ENCODE data around the gene MAP3K5. TPM values are rescaled to one million over a fixed set of nuclear protein-coding genes. Genes with fewer than 3 reads are reported as not detected.

MAP3K5 gene
- polyA plus RNA-seq, 1 experiment = 2.5 TPM

DNA sequence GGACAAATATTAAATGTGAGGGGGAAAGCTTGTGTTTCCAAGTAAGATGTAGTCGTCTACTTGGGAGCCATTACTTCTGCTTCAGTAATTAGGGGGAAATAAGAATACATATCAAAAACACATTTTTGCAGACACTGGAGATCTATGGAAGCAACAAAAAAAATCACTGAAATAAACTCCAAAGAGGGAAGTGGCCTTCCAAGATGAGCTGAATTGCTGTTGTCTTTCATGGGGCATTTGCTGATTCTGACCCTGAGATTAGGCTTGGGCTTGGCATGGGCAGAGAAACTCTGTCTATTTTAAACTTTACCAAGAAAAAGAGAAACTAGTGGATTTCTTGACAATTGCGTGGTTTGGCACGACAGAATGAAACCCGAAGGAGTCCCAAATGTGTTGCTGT lies 120.1 kb downstream of the MAP3K5 start:
- ChIA-PET CTCF (interaction anchor here (2.0 kb wide), 1 partner anchor 28 kb away, joined by 4 read pairs; no protein-coding TSS in a partner anchor), POLR2A (no interaction called here)
- H3K36me3 ChIP-seq (ENCODE audit: control insufficient read depth, insufficient read depth, low read length) = no peaks in the 10 kb centered on the region
- no peak overlapping the region for H3K4me3 ChIP-seq (ENCODE audit: low read depth, low read length)
- no peak for DNase-seq (ENCODE audit: low read depth)
- H3K27me3 ChIP-seq (ENCODE audit: control insufficient read depth, insufficient read depth, low read length) = no peaks in the 10 kb centered on the region
- TF ChIP-seq, protein P1, sequence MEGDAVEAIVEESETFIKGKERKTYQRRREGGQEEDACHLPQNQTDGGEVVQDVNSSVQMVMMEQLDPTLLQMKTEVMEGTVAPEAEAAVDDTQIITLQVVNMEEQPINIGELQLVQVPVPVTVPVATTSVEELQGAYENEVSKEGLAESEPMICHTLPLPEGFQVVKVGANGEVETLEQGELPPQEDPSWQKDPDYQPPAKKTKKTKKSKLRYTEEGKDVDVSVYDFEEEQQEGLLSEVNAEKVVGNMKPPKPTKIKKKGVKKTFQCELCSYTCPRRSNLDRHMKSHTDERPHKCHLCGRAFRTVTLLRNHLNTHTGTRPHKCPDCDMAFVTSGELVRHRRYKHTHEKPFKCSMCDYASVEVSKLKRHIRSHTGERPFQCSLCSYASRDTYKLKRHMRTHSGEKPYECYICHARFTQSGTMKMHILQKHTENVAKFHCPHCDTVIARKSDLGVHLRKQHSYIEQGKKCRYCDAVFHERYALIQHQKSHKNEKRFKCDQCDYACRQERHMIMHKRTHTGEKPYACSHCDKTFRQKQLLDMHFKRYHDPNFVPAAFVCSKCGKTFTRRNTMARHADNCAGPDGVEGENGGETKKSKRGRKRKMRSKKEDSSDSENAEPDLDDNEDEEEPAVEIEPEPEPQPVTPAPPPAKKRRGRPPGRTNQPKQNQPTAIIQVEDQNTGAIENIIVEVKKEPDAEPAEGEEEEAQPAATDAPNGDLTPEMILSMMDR (IDR thresholded peaks at IDR 0.05; ENCODE audit: insufficient read depth, low read depth, low read length) = no peak

DNA sequence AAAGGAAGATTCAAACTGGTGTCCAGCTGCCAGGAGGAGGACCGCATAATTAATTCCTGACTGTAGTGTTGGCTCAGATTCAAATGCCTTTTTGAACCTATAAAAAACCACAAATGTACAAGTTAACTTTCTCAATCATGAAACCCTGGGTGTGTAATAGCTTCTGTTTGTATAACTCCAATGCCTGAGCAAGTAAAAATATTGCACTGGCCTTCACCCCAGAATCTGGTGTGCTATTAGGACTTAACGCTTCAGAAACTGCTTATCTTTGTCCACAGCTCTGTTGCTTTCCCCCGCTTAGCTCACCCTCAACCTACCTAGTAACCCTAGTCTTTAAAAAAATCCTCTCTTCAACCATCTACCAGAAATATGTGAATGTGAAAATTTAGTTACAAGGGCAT lies 123.0 kb downstream of the MAP3K5 start:
- ChIA-PET CTCF (interaction anchor here (0.6 to 2.8 kb wide), 8 partner anchors 10 to 123 kb away, joined by 3 to 9 read pairs (median 4); partner anchors contain the start of gene MAP3K5), POLR2A (no interaction called here)
- H3K27me3 ChIP-seq (ENCODE audit: control insufficient read depth, insufficient read depth, low read length) = no peaks in the 10 kb centered on the region
- TF ChIP-seq, protein P1 (IDR thresholded peaks at IDR 0.05; ENCODE audit: insufficient read depth, low read depth, low read length) = no peak
- H3K4me3 ChIP-seq (ENCODE audit: low read depth, low read length) = no peak overlapping the region
- DNase-seq (ENCODE audit: low read depth) = peak; percentile 63
- no peaks in the 10 kb centered on the region for H3K36me3 ChIP-seq (ENCODE audit: control insufficient read depth, insufficient read depth, low read length)

GRCh38 chr6:136668571-136668970 lies 123.7 kb downstream of the MAP3K5 start:
- Histone ChIP-seq H3K27me3 (ENCODE audit: control insufficient read depth, insufficient read depth, low read length) (no peaks in the 10 kb centered on the region), H3K4me3 (ENCODE audit: low read depth, low read length) (no peak overlapping the region), H3K36me3 (ENCODE audit: control insufficient read depth, insufficient read depth, low read length) (no peaks in the 10 kb centered on the region)
- POLR2A ChIA-PET = no interaction called here
- TF ChIP-seq, protein P1 (IDR thresholded peaks at IDR 0.05; ENCODE audit: insufficient read depth, low read depth, low read length) = no peak
- DNase-seq (ENCODE audit: low read depth) = no peak
- CTCF ChIA-PET = interaction anchor here (0.8 to 2.8 kb wide), 8 partner anchors 10 to 124 kb away, joined by 3 to 10 read pairs (median 5); partner anchors contain the start of gene MAP3K5

GRCh38 chr6:136666041-136666440 lies 126.2 kb downstream of the MAP3K5 start:
- Histone ChIP-seq H3K27me3 (ENCODE audit: control insufficient read depth, insufficient read depth, low read length) (no peaks in the 10 kb centered on the region), H3K4me3 (ENCODE audit: low read depth, low read length) (no peak overlapping the region), H3K36me3 (ENCODE audit: control insufficient read depth, insufficient read depth, low read length) (no peaks in the 10 kb centered on the region)
- TF ChIP-seq, protein P1 (IDR thresholded peaks at IDR 0.05; ENCODE audit: insufficient read depth, low read depth, low read length) = no peak
- CTCF ChIA-PET = interaction anchor here (0.8 to 1.4 kb wide), 2 partner anchors 22 to 126 kb away, joined by 3 to 6 read pairs; no protein-coding TSS in a partner anchor
- no peak for DNase-seq (ENCODE audit: low read depth)
- POLR2A ChIA-PET = no interaction called here

DNA sequence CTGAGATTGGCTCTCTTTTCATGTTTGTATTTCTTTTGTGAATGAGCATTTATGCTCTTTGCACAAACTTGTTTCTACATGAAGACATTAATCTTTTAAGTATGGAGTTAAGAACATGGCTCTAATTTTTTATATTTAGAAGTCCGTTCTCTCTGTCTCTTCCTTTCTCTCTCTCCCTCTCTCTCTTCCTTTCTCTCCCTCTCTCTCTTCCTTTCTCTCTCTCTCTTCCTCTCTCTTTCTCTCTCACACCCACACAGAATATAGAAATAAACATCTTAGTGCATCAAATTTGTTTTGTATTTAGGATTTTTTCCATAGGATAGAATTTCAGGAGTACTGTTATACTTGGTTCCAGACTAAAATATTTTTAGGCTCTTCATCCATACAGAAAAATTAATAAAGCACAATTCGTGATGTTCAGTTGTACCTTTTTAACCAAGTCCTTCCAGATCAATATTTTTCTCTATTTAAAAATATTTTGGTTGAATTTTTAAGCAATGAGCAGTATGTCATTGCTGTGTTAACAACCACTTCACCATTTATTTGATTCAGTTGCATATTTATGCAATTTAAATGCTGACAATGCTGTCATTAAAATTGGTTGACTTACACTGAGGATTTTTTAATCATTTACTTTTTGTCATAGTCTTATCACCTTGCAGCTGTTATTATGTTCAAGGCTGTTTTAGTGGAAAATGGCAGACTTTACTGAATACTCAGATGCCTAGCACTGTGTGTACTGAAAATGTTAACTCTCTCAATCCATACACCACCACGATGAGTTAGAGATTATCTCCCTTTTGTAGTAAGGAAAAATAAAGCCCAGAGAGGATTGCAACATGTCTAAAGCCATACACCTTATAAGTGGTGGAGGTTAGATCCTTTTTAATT lies 129.7 kb downstream of the MAP3K5 start:
- ChIA-PET CTCF (no interaction called here), POLR2A (no interaction called here)
- TF ChIP-seq, protein P1 (IDR thresholded peaks at IDR 0.05; ENCODE audit: insufficient read depth, low read depth, low read length) = no peak
- no peak for DNase-seq (ENCODE audit: low read depth)
- no peaks in the 10 kb centered on the region for H3K27me3 ChIP-seq (ENCODE audit: control insufficient read depth, insufficient read depth, low read length)
- H3K36me3 ChIP-seq (ENCODE audit: control insufficient read depth, insufficient read depth, low read length) = no peaks in the 10 kb centered on the region
- H3K4me3 ChIP-seq (ENCODE audit: low read depth, low read length) = no peak overlapping the region
